ENCODE results near the gene SSC4D.
A peak's percentile ranks its signal among the peaks of the same experiment; 100 is the strongest.

The SSC4D gene

GRCh38 chr7:76358011-76358480 lies 51.5 kb downstream of the SSC4D start:
- no peak for DNase-seq (ENCODE audit: low read depth, low spot score)
- ChIA-PET CTCF (interaction anchor here (2.6 kb wide), 1 partner anchor 23 kb away, joined by 11 read pairs; no protein-coding TSS in a partner anchor), POLR2A (interaction anchor here (0.6 to 1.5 kb wide), 5 partner anchors 15 to 35 kb away, joined by 3 read pairs; no protein-coding TSS in a partner anchor)
- peak overlapping the region; percentile 96 for H3K4me3 ChIP-seq (ENCODE audit: low read depth, low read length)
- no peak for TF ChIP-seq CTCF (IDR thresholded peaks at IDR 0.05; ENCODE audit: insufficient read depth, low read length, missing control alignments)

GRCh38 chr7:76357475-76358010 lies 52.0 kb downstream of the SSC4D start:
- TF ChIP-seq CTCF (IDR thresholded peaks at IDR 0.05; ENCODE audit: insufficient read depth, low read length, missing control alignments): no peak
- peak overlapping the region; percentile 96 for H3K4me3 ChIP-seq (ENCODE audit: low read depth, low read length)
- ChIA-PET CTCF (no interaction called here), POLR2A (interaction anchor here (0.6 to 1.5 kb wide), 4 partner anchors 19 to 35 kb away, joined by 3 read pairs; no protein-coding TSS in a partner anchor)
- no peak for DNase-seq (ENCODE audit: low read depth, low spot score)

- TF ChIP-seq CTCF (IDR thresholded peaks at IDR 0.05; ENCODE audit: insufficient read depth, low read length, missing control alignments): no peak
- H3K4me3 ChIP-seq (ENCODE audit: low read depth, low read length): peak overlapping the region; percentile 96
- no peak for DNase-seq (ENCODE audit: low read depth, low spot score)
- POLR2A ChIA-PET: no interaction called here
- CTCF ChIA-PET: no interaction called here
Observed at GRCh38 chr7:76356823-76357222, 52.7 kb downstream of the SSC4D start.

- ChIA-PET CTCF (interaction anchor here (2.0 kb wide), 1 partner anchor 28 kb away, joined by 4 read pairs; no protein-coding TSS in a partner anchor), POLR2A (no interaction called here)
- no peak for DNase-seq (ENCODE audit: low read depth, low spot score)
- no peak for TF ChIP-seq CTCF (IDR thresholded peaks at IDR 0.05; ENCODE audit: insufficient read depth, low read length, missing control alignments)
- H3K4me3 ChIP-seq (ENCODE audit: low read depth, low read length): no peak overlapping the region
Observed at GRCh38 chr7:76356115-76356514, 53.4 kb downstream of the SSC4D start.

GRCh38 chr7:76354981-76355730 lies 54.3 kb downstream of the SSC4D start:
- no peak for DNase-seq (ENCODE audit: low read depth, low spot score)
- no peak overlapping the region for H3K4me3 ChIP-seq (ENCODE audit: low read depth, low read length)
- POLR2A ChIA-PET: no interaction called here
- CTCF ChIA-PET: interaction anchor here (1.5 to 2.0 kb wide), 2 partner anchors 27 to 41 kb away, joined by 4 read pairs; no protein-coding TSS in a partner anchor
- TF ChIP-seq CTCF (IDR thresholded peaks at IDR 0.05; ENCODE audit: insufficient read depth, low read length, missing control alignments): no peak

GRCh38 chr7:76354516-76354915 lies 55.0 kb downstream of the SSC4D start:
- ChIA-PET POLR2A (no interaction called here), CTCF (interaction anchor here (1.5 to 2.0 kb wide), 2 partner anchors 27 to 41 kb away, joined by 4 read pairs; no protein-coding TSS in a partner anchor)
- DNase-seq (ENCODE audit: low read depth, low spot score): no peak
- no peak for TF ChIP-seq CTCF (IDR thresholded peaks at IDR 0.05; ENCODE audit: insufficient read depth, low read length, missing control alignments)
- no peak overlapping the region for H3K4me3 ChIP-seq (ENCODE audit: low read depth, low read length)
